NCI-H524 treated with DMSO at 0.1 percent for 48 hours (cell line): ENCODE measurements around the gene GPHN.
"Not testable (repeated sequence)": the region's sequence is repeated elsewhere in the genome, so short reads cannot be mapped to it uniquely, and the experiment has no call there.

Experiments
- DNase-seq: peaks from one replicate; lab custom pipeline; 2025; lab: John Stamatoyannopoulos, UW

GPHN gene

GRCh38 chr14:66677780-66678179, 169.8 kb downstream of the GPHN start:
- no peak for DNase-seq

- peak; percentile 69 for DNase-seq
These were observed 172.3 kb downstream of the GPHN start for GRCh38 chr14:66680216-66680615.

- no peak for DNase-seq
These were observed 188.4 kb downstream of the GPHN start for GRCh38 chr14:66696326-66696725.

- no peak for DNase-seq
These were observed 190.6 kb downstream of the GPHN start for GRCh38 chr14:66698503-66698902.

GRCh38 chr14:66701813-66702212, 193.9 kb downstream of the GPHN start:
- DNase-seq, result no peak

- no peak for DNase-seq
These were observed 200.3 kb downstream of the GPHN start for GRCh38 chr14:66708267-66708666.

GRCh38 chr14:66709291-66709690, 201.3 kb downstream of the GPHN start:
- no peak for DNase-seq

GRCh38 chr14:66714291-66714690, 206.3 kb downstream of the GPHN start:
- DNase-seq, result not testable (repeated sequence)

- DNase-seq, result not testable (repeated sequence)
These were observed 207.4 kb downstream of the GPHN start for GRCh38 chr14:66715313-66715712.

- no peak for DNase-seq
These were observed 208.3 kb downstream of the GPHN start for GRCh38 chr14:66716227-66716626.

- no peak for DNase-seq
These were observed 209.7 kb downstream of the GPHN start for GRCh38 chr14:66717561-66718140.

GRCh38 chr14:66724996-66725395, 217.0 kb downstream of the GPHN start:
- DNase-seq, result no peak

- not testable (repeated sequence) for DNase-seq
These were observed 223.4 kb downstream of the GPHN start for GRCh38 chr14:66731298-66731697.

- DNase-seq, result no peak
These were observed 227.9 kb downstream of the GPHN start for GRCh38 chr14:66735853-66736252.

GRCh38 chr14:66739826-66740225, 231.9 kb downstream of the GPHN start:
- DNase-seq, result no peak

- DNase-seq, result no peak
These were observed 237.1 kb downstream of the GPHN start for GRCh38 chr14:66745078-66745477.

- peak; percentile 10 for DNase-seq
These were observed 238.5 kb downstream of the GPHN start for GRCh38 chr14:66746316-66747006.

GRCh38 chr14:66752109-66752508, 244.2 kb downstream of the GPHN start:
- DNase-seq, result no peak

- no peak for DNase-seq
These were observed 250.2 kb downstream of the GPHN start for GRCh38 chr14:66758031-66758613.

GRCh38 chr14:66772146-66772545, 264.2 kb downstream of the GPHN start:
- DNase-seq, result no peak

- no peak for DNase-seq
These were observed 274.9 kb downstream of the GPHN start for GRCh38 chr14:66782853-66783252.

GRCh38 chr14:66790101-66790500, 282.2 kb downstream of the GPHN start:
- no peak for DNase-seq

GRCh38 chr14:66802962-66803361, 295.0 kb downstream of the GPHN start:
- DNase-seq, result no peak

GRCh38 chr14:66804141-66804540, 296.2 kb downstream of the GPHN start:
- no peak for DNase-seq
